Heart left ventricle (tissue), 13 donors: ENCODE measurements around the gene DGKB.

Experiments
- POLR2A ChIP-seq, 2 donors: fragments of 450-650 bp; IDR thresholded peaks; one replicate each; pipeline ENCODE4 v1.6.1; 2017; ENCODE audit warnings: antibody characterized with exemption in 2 of 2, mild to moderate bottlenecking in 2 of 2, moderate library complexity in 2 of 2
- TF ChIP-seq, protein P1 (sequence below), 12 donors: fragments of 200-600 bp; sonication (generic) in 4 of 12; IDR thresholded peaks; one replicate each; pipeline versions ENCODE4 v1.5.0 to v1.8.0; 2018 to 2022; ENCODE audit warnings: antibody characterized with exemption in 12 of 12, mild to moderate bottlenecking in 5 of 12
- donor health status: ischemic (EF 13 %, LVEDD 7.1; RV severe dilation, severe dysfunction).
- donor health status: DM: no; HTN: yes; CAD: no.
- donor health status: DM: no; HTN: no; CAD: no.
- donor health status: ischemic (EF 25% LVEDD 6.9; RV normal size, moderate dysfunction).
- donor health status: ischemic (EF 25% LVEDD 5.7; RV mildly dilated, moderate dysfunction).
- donor health status: ischemic (EF 35%, LVEDD 5.7; RV mildly dilated, moderate dysfunction).
- donor health status: nonischemic (EF 11% LVEDD 7.7; RV severe dilation, severe dysfunction).
- donor health status: DM: yes; HTN: yes; CAD: no.
- donor health status: PGD.
- donor health status: ischemic (EF 29% LVEDD 5.4; RV normal size, mild dysfunction).
- donor health status: nonischemic (EF 23%, LVEDD 6.1; RV moderate dilation, normal function).

GRCh38 chr7:14191686-14192098, 710.9 kb downstream of the DGKB start:
- TF ChIP-seq, protein P1, sequence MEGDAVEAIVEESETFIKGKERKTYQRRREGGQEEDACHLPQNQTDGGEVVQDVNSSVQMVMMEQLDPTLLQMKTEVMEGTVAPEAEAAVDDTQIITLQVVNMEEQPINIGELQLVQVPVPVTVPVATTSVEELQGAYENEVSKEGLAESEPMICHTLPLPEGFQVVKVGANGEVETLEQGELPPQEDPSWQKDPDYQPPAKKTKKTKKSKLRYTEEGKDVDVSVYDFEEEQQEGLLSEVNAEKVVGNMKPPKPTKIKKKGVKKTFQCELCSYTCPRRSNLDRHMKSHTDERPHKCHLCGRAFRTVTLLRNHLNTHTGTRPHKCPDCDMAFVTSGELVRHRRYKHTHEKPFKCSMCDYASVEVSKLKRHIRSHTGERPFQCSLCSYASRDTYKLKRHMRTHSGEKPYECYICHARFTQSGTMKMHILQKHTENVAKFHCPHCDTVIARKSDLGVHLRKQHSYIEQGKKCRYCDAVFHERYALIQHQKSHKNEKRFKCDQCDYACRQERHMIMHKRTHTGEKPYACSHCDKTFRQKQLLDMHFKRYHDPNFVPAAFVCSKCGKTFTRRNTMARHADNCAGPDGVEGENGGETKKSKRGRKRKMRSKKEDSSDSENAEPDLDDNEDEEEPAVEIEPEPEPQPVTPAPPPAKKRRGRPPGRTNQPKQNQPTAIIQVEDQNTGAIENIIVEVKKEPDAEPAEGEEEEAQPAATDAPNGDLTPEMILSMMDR (IDR thresholded peaks at IDR 0.05) = no peak
- TF ChIP-seq POLR2A (IDR thresholded peaks at IDR 0.05) = no peak
